Endothelial cell (in vitro differentiated cells): ENCODE measurements around the gene CREBBP. TPM values are rescaled to one million over a fixed set of nuclear protein-coding genes. Genes with fewer than 3 reads are reported as not detected.
A peak's percentile ranks its signal among the peaks of the same experiment; 100 is the strongest.
"Not testable (repeated sequence)": the region's sequence is repeated elsewhere in the genome, so short reads cannot be mapped to it uniquely, and the experiment has no call there.

Experiments used
- DNase-seq: peaks from one replicate; pipeline ENCODE4 v3.0.0; 2021; ENCODE audit warnings: low spot score
- H3K27ac Mint-ChIP-seq: one replicate; pipeline ENCODE4 v1.8.0; 2021; ENCODE audit warnings: mixed read lengths, inconsistent platforms; ENCODE audit not compliant: unreplicated experiment
- H3K27me3 Mint-ChIP-seq: one replicate; pipeline ENCODE4 v1.8.0; 2021; ENCODE audit warnings: mild to moderate bottlenecking, moderate library complexity, mixed read lengths, inconsistent platforms; ENCODE audit not compliant: unreplicated experiment
- H3K36me3 Mint-ChIP-seq: one replicate; pipeline ENCODE4 v1.8.0; 2021; ENCODE audit warnings: mild to moderate bottlenecking, low read depth, mixed read lengths, inconsistent platforms; ENCODE audit not compliant: unreplicated experiment
- H3K4me1 Mint-ChIP-seq: one replicate; pipeline ENCODE4 v1.8.0; 2021; ENCODE audit warnings: mild to moderate bottlenecking, mixed read lengths, inconsistent platforms; ENCODE audit not compliant: unreplicated experiment
- H3K4me3 Mint-ChIP-seq: one replicate; pipeline ENCODE4 v1.8.0; 2021; ENCODE audit warnings: mild to moderate bottlenecking, mixed read lengths, inconsistent platforms; ENCODE audit not compliant: unreplicated experiment
- H3K9me3 Mint-ChIP-seq: one replicate; pipeline ENCODE4 v1.8.0; 2021; ENCODE audit warnings: mixed read lengths, inconsistent platforms; ENCODE audit not compliant: unreplicated experiment
- total RNA-seq: library from RNA; stranded (reverse); fragmentation: NEBNext Ultra II Directional; extraction: Animal tissue kit (Norgen Biotek cat#: 25700); gene quantifications from one replicate; pipeline ENCODE4 v1.2.1, GENCODE V29; 2021; ENCODE audit not compliant: unreplicated experiment
- TF ChIP-seq, protein P1 (sequence below): fragments of 200-600 bp; sonication (generic); IDR thresholded peaks from one replicate; pipeline ENCODE4 v1.5.0; 2021; ENCODE audit warnings: antibody characterized with exemption; ENCODE audit not compliant: unreplicated experiment

CREBBP gene
- total RNA-seq, 1 donor from 2014 or later, result 66.3 TPM

DNA sequence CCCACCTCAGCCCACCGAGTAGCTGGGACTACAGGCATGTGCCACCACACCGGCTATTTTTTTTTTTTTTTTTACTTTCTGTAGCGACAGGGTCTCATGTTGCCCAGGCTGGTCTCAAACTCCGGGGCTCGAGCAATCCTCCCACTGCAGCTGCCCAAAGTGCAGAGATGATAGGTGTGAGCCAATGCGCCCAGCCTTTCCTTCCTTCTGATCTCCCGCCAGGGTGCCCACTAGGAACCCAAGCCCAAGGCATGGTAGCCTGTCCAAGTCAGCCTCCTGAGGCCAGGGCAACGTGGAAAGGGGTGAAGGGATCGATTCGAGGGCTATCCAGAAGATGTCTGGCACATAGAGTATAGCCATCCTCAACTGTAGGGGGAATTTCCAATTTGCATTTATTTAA, 9.6 kb upstream of the CREBBP start:
- H3K27ac Mint-ChIP-seq, result no peak overlapping the region
- no peak for DNase-seq
- H3K9me3 Mint-ChIP-seq, result no peaks in the 10 kb centered on the region
- no peaks in the 10 kb centered on the region for H3K36me3 Mint-ChIP-seq
- H3K27me3 Mint-ChIP-seq, result no peaks in the 10 kb centered on the region
- TF ChIP-seq, protein P1, sequence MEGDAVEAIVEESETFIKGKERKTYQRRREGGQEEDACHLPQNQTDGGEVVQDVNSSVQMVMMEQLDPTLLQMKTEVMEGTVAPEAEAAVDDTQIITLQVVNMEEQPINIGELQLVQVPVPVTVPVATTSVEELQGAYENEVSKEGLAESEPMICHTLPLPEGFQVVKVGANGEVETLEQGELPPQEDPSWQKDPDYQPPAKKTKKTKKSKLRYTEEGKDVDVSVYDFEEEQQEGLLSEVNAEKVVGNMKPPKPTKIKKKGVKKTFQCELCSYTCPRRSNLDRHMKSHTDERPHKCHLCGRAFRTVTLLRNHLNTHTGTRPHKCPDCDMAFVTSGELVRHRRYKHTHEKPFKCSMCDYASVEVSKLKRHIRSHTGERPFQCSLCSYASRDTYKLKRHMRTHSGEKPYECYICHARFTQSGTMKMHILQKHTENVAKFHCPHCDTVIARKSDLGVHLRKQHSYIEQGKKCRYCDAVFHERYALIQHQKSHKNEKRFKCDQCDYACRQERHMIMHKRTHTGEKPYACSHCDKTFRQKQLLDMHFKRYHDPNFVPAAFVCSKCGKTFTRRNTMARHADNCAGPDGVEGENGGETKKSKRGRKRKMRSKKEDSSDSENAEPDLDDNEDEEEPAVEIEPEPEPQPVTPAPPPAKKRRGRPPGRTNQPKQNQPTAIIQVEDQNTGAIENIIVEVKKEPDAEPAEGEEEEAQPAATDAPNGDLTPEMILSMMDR, result no peak
- H3K4me1 Mint-ChIP-seq, result no peaks in the 10 kb centered on the region
- no peak overlapping the region for H3K4me3 Mint-ChIP-seq

DNA sequence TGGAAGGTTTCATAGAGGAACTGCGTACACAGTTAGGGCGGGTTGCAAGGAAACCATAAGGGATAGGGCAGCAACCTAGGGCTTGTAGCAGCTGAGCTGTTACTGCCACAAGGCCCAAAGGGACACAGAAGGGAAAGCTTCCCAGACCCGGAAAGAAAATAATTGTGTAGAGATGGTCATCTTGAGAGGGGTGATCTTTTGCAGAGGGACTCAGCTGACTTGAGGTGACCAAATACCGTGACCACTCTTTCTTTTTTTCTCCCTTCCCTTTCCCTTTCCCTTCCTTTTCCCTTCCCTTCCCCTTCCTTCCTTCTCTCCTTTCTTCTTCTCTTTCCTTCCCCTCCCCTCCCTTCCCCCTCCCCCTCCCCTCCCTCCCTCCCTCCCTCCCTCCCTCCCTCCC, 8.5 kb upstream of the CREBBP start:
- Mint-ChIP-seq H3K9me3 (no peaks in the 10 kb centered on the region), H3K4me3 (no peak overlapping the region), H3K4me1 (no peaks in the 10 kb centered on the region), H3K36me3 (no peaks in the 10 kb centered on the region), H3K27ac (no peak overlapping the region), H3K27me3 (no peaks in the 10 kb centered on the region)
- DNase-seq, result no peak
- TF ChIP-seq, protein P1, result no peak

GRCh38 chr16:3885999-3886398, 5.5 kb upstream of the CREBBP start:
- H3K36me3 Mint-ChIP-seq, H3K4me3 Mint-ChIP-seq, H3K9me3 Mint-ChIP-seq, H3K27ac Mint-ChIP-seq, H3K4me1 Mint-ChIP-seq, DNase-seq, H3K27me3 Mint-ChIP-seq: not testable (repeated sequence)

- Mint-ChIP-seq H3K27me3 (peaks cover 2% of the 10 kb centered on the region), H3K4me1 (peaks cover 8% of the 10 kb centered on the region), H3K36me3 (no peaks in the 10 kb centered on the region), H3K27ac (no peak overlapping the region), H3K4me3 (no peak overlapping the region), H3K9me3 (no peaks in the 10 kb centered on the region)
- TF ChIP-seq, protein P1, result no peak
- no peak for DNase-seq
Observed at GRCh38 chr16:3884398-3884797, 3.9 kb upstream of the CREBBP start.

- H3K27me3 Mint-ChIP-seq, result peaks cover 6% of the 10 kb centered on the region
- peak overlapping the region; percentile 40 for H3K27ac Mint-ChIP-seq
- no peak for DNase-seq
- peaks cover 25% of the 10 kb centered on the region for H3K4me1 Mint-ChIP-seq
- H3K36me3 Mint-ChIP-seq, result peaks cover 4% of the 10 kb centered on the region
- H3K4me3 Mint-ChIP-seq, result peak overlapping the region; percentile 90
- TF ChIP-seq, protein P1, result no peak
- no peaks in the 10 kb centered on the region for H3K9me3 Mint-ChIP-seq
Observed at GRCh38 chr16:3882531-3882930, 2.0 kb upstream of the CREBBP start.

- TF ChIP-seq, protein P1, result no peak
- H3K4me1 Mint-ChIP-seq, result peaks cover 33% of the 10 kb centered on the region
- H3K27ac Mint-ChIP-seq, result peak overlapping the region; percentile 87
Observed at GRCh38 chr16:3881499-3881990, 1.0 kb upstream of the CREBBP start.

More at GRCh38 chr16:3881499-3881990, 1.0 kb upstream of the CREBBP start:
- peaks cover 4% of the 10 kb centered on the region for H3K36me3 Mint-ChIP-seq
- H3K4me3 Mint-ChIP-seq, result peak overlapping the region; percentile 90
- peaks cover 6% of the 10 kb centered on the region for H3K27me3 Mint-ChIP-seq
- DNase-seq, result no peak
- no peaks in the 10 kb centered on the region for H3K9me3 Mint-ChIP-seq
